ENCODE results near the gene DHRS3.
A peak's percentile ranks its signal among the peaks of the same experiment; 100 is the strongest.

Gene DHRS3

GRCh38 chr1:12616709-12617373 is 1.2 kb downstream of the DHRS3 start:
- peak; percentile 41 for DNase-seq (ENCODE audit: low read depth)

GRCh38 chr1:12615865-12616708 is 1.9 kb downstream of the DHRS3 start:
- peak; percentile 79 for DNase-seq (ENCODE audit: low read depth)

- DNase-seq (ENCODE audit: low read depth), result peak; percentile 56
Observed at GRCh38 chr1:12615159-12615864, 2.7 kb downstream of the DHRS3 start.

GRCh38 chr1:12614402-12615158 is 3.4 kb downstream of the DHRS3 start:
- DNase-seq (ENCODE audit: low read depth), result no peak

- no peak for DNase-seq (ENCODE audit: low read depth)
Observed at GRCh38 chr1:12613180-12613579, 4.8 kb downstream of the DHRS3 start.

- DNase-seq (ENCODE audit: low read depth), result no peak
Observed at GRCh38 chr1:12610941-12611340, 7.1 kb downstream of the DHRS3 start.

GRCh38 chr1:12610305-12610935 is 7.6 kb downstream of the DHRS3 start:
- peak; percentile 80 for DNase-seq (ENCODE audit: low read depth)

GRCh38 chr1:12609469-12610003 is 8.5 kb downstream of the DHRS3 start:
- no peak for DNase-seq (ENCODE audit: low read depth)

GRCh38 chr1:12608311-12608957 is 9.6 kb downstream of the DHRS3 start:
- DNase-seq (ENCODE audit: low read depth), result no peak

- no peak for DNase-seq (ENCODE audit: low read depth)
Observed at GRCh38 chr1:12607263-12607662, 10.7 kb downstream of the DHRS3 start.

- no peak for DNase-seq (ENCODE audit: low read depth)
Observed at GRCh38 chr1:12604986-12605385, 13.0 kb downstream of the DHRS3 start.

- DNase-seq (ENCODE audit: low read depth), result peak; percentile 99
Observed at GRCh38 chr1:12604114-12604874, 13.7 kb downstream of the DHRS3 start.

- DNase-seq (ENCODE audit: low read depth), result no peak
Observed at GRCh38 chr1:12603224-12603623, 14.8 kb downstream of the DHRS3 start.

- DNase-seq (ENCODE audit: low read depth), result no peak
Observed at GRCh38 chr1:12602659-12603024, 15.4 kb downstream of the DHRS3 start.

GRCh38 chr1:12601700-12602658 is 16.0 kb downstream of the DHRS3 start:
- DNase-seq (ENCODE audit: low read depth), result no peak

- DNase-seq (ENCODE audit: low read depth), result peak; percentile 33
Observed at GRCh38 chr1:12600880-12601633, 17.0 kb downstream of the DHRS3 start.

- no peak for DNase-seq (ENCODE audit: low read depth)
Observed at GRCh38 chr1:12600335-12600734, 17.7 kb downstream of the DHRS3 start.

- no peak for DNase-seq (ENCODE audit: low read depth)
Observed at GRCh38 chr1:12599657-12600056, 18.4 kb downstream of the DHRS3 start.

Data from EH (cell line).